Spleen (tissue), 11 donors: ENCODE measurements around the gene SMARCA2. TPM values are rescaled to one million over a fixed set of nuclear protein-coding genes. Genes with fewer than 3 reads are reported as not detected.

Experiments used
- DNase-seq: peaks from one replicate; pipeline ENCODE4 v3.0.0-alpha.2; 2020
- H3K27ac ChIP-seq, 8 donors: fragments of 200-600 bp; sonication (generic) in 7 of 8; 1 replicate in 4 of 8; 2 replicates in 4 of 8; pipeline versions ENCODE4 v1.5.0 to v1.8.0; 2016 to 2021; ENCODE audit warnings: inconsistent platforms in 4 of 8, mild to moderate bottlenecking in 4 of 8, moderate library complexity in 1 of 8
- H3K27me3 ChIP-seq, 7 donors: fragments of 200-600 bp; sonication (generic) in 6 of 7; replicated peaks in 1 of 7; 1 replicate in 4 of 7; 2 replicates in 3 of 7; pipeline versions ENCODE4 v1.5.0 to v1.8.0; 2016 to 2021; ENCODE audit warnings: inconsistent platforms in 3 of 7, mild to moderate bottlenecking in 1 of 7
- H3K36me3 ChIP-seq, 6 donors: fragments of 200-600 bp; sonication (generic) in 5 of 6; 1 replicate in 4 of 6; 2 replicates in 2 of 6; pipeline versions ENCODE4 v1.5.0 to v1.8.0; 2016 to 2021; ENCODE audit warnings: inconsistent platforms in 2 of 6
- H3K4me1 ChIP-seq, 6 donors: fragments of 200-600 bp; sonication (generic) in 5 of 6; 1 replicate in 3 of 6; 2 replicates in 3 of 6; pipeline versions ENCODE4 v1.5.0 to v1.8.0; 2016 to 2021; ENCODE audit warnings: inconsistent platforms in 3 of 6
- H3K4me3 ChIP-seq, 8 donors: fragments of 200-600 bp; sonication (generic) in 7 of 8; 1 replicate in 4 of 8; 2 replicates in 4 of 8; pipeline versions ENCODE4 v1.5.0 to v1.8.0; 2016 to 2021; ENCODE audit warnings: inconsistent platforms in 4 of 8, mild to moderate bottlenecking in 4 of 8, moderate library complexity in 2 of 8
- H3K9me3 ChIP-seq, 8 donors: fragments of 200-600 bp; sonication (generic) in 7 of 8; 1 replicate in 4 of 8; 2 replicates in 4 of 8; pipeline versions ENCODE4 v1.5.0 to v1.8.0; 2016 to 2021; ENCODE audit warnings: inconsistent platforms in 4 of 8
- CTCF ChIP-seq, 11 experiments: fragments of 200-600 bp in 7 of 11; fragments of 450-650 bp in 4 of 11; sonication (generic) in 4 of 11; IDR thresholded peaks in 8 of 11; conservative IDR thresholded peaks in 3 of 11; 1 replicate in 7 of 11; 2 replicates in 4 of 11; pipeline versions ENCODE4 v1.4.0 to v1.8.0; 2016 to 2021; ENCODE audit warnings: antibody characterized with exemption in 11 of 11, inconsistent platforms in 4 of 11, mild to moderate bottlenecking in 1 of 11
- POLR2A ChIP-seq, 3 donors: fragments of 450-650 bp; IDR thresholded peaks; one replicate each; pipeline ENCODE4 v1.5.1; 2017; ENCODE audit warnings: antibody characterized with exemption in 3 of 3, mild to moderate bottlenecking in 1 of 3
- POLR2AphosphoS5 ChIP-seq, 3 donors: sonication (generic); formaldehyde crosslinking; IDR thresholded peaks; one replicate each; pipeline ENCODE4 v1.5.1; 2017; ENCODE audit warnings: antibody characterized with exemption in 3 of 3
- WGBS, 5 donors: extraction: QIAGEN DNeasy Blood & Tissue Kit in 3 of 5; methylation state at CpG; one replicate each; pipeline versions ENCODE4 v1.1.5 to v1.1.7; 2013 to 2018; 5-methylcytosine and 5-hydroxymethylcytosine counted together
- intact Hi-C: fragments of 100-400 bp; cut with DNase I; formaldehyde crosslinking; loops from one replicate; pipeline ENCODE4 v1.15.0; 2023; ENCODE audit warnings: low total_unique reads
- polyA plus RNA-seq, 3 donors: library from polyadenylated mRNA; stranded (reverse); fragments of 200-250 nt; gene quantifications; one replicate each; pipeline ENCODE4 v1.2.1, GENCODE V29; 2013
- total RNA-seq, 7 donors: library from RNA; depleted of rRNA in 3 of 7; stranded (reverse); fragments of >200 nt in 3 of 7; fragmentation: NEBNext Ultra II Directional in 4 of 7; extraction: Animal tissue kit (Norgen Biotek cat#: 25700) in 4 of 7; gene quantifications; one replicate each; pipeline versions ENCODE4 v1.1.0 to v1.2.1, GENCODE V29; 2016 to 2021
- donor health status: healthy with polysubstance abuse.
- donor health status: DM: no; HTN: no; CAD: no; lungs with moderate emphysema.
- donor health status: DM: no; HTN: no; CAD: no.
- donor health status: Bipolar disorder and iron deficiency.
- donor health status: healthy.
- donor health status: DM: no; HTN: no; CAD: no.
- donor health status: DM: yes; HTN: yes; CAD: no.

Gene SMARCA2
- total and polyA plus RNA-seq, 10 donors = 41.9 to 252 (median 186) TPM

- no peak for TF ChIP-seq CTCF (IDR thresholded peaks at IDR 0.05 in 8 of 11, conservative IDR thresholded peaks at IDR 0.05 in 3 of 11)
- TF ChIP-seq POLR2AphosphoS5 (IDR thresholded peaks at IDR 0.05) = no peak
- TF ChIP-seq POLR2A (IDR thresholded peaks at IDR 0.05) = no peak
- intact Hi-C loops = no loop called here
- Histone ChIP-seq H3K27ac (no peak overlapping the region), H3K4me3 (no peak overlapping the region), H3K27me3 (no peaks in the 10 kb centered on the region), H3K9me3 (no peaks in the 10 kb centered on the region), H3K4me1 (no peaks in the 10 kb centered on the region), H3K36me3 (peaks cover under 1 to 100% (median 72%) of the 10 kb centered on the region in 6 donors)
- no peak for DNase-seq
- WGBS, 5 donors = 73 to 84% (median 77%) methylated on average over 2 of the region's 2 CpGs
Observed at GRCh38 chr9:2109069-2109650, 94.0 kb downstream of the SMARCA2 start.

- DNase-seq = no peak
- Histone ChIP-seq H3K9me3 (no peaks in the 10 kb centered on the region), H3K4me3 (no peak overlapping the region), H3K27ac (no peak overlapping the region), H3K36me3 (peaks cover 0 to 100% (median 65%) of the 10 kb centered on the region in 6 donors), H3K27me3 (no peaks in the 10 kb centered on the region), H3K4me1 (no peaks in the 10 kb centered on the region)
- intact Hi-C loops = no loop called here
- WGBS, 5 donors = 96 to 100% (median 96%) methylated on average over 2 of the region's 2 CpGs
- no peak for TF ChIP-seq CTCF (IDR thresholded peaks at IDR 0.05 in 8 of 11, conservative IDR thresholded peaks at IDR 0.05 in 3 of 11)
- no peak for TF ChIP-seq POLR2A (IDR thresholded peaks at IDR 0.05)
- TF ChIP-seq POLR2AphosphoS5 (IDR thresholded peaks at IDR 0.05) = no peak
Observed at GRCh38 chr9:2110036-2110435, 94.9 kb downstream of the SMARCA2 start.

GRCh38 chr9:2116073-2116472, 100.9 kb downstream of the SMARCA2 start:
- no peak for DNase-seq
- Histone ChIP-seq H3K9me3 (no peaks in the 10 kb centered on the region), H3K4me3 (no peak overlapping the region), H3K27ac (no peak overlapping the region), H3K4me1 (peaks cover 0 to 4% (median 0%) of the 10 kb centered on the region in 6 donors), H3K36me3 (peaks cover 0 to 100% (median 80%) of the 10 kb centered on the region in 6 donors), H3K27me3 (no peaks in the 10 kb centered on the region)
- intact Hi-C loops = no loop called here
- WGBS, 5 donors = 85 to 93% (median 91%) methylated on average over 3 of the region's 3 CpGs
- TF ChIP-seq POLR2A (IDR thresholded peaks at IDR 0.05) (no peak), CTCF (IDR thresholded peaks at IDR 0.05 in 8 of 11, conservative IDR thresholded peaks at IDR 0.05 in 3 of 11) (peak in 5 of 11 experiments; percentile 18 to 38 (median 22))

- Histone ChIP-seq H3K4me1 (peaks cover 0 to 7% (median 0%) of the 10 kb centered on the region in 6 donors), H3K36me3 (peaks cover under 1 to 100% (median 70%) of the 10 kb centered on the region in 6 donors), H3K27ac (no peak overlapping the region), H3K9me3 (no peaks in the 10 kb centered on the region), H3K4me3 (no peak overlapping the region), H3K27me3 (no peaks in the 10 kb centered on the region)
- TF ChIP-seq POLR2AphosphoS5 (IDR thresholded peaks at IDR 0.05) (peak in 1 of 3 donors; percentile 24), POLR2A (IDR thresholded peaks at IDR 0.05) (no peak)
- intact Hi-C loops = no loop called here
- 88 to 96% (median 96%) methylated on average over 6 of the region's 6 CpGs for WGBS, 5 donors
- DNase-seq = no peak
Observed at GRCh38 chr9:2117527-2117926, 102.4 kb downstream of the SMARCA2 start.
